ENCODE measurements around the gene PYGM.

The PYGM gene

GRCh38 chr11:64735725-64736259, 24.0 kb downstream of the PYGM start:
- no peak for DNase-seq (ENCODE audit: low read depth in 2 of 2)

DNA sequence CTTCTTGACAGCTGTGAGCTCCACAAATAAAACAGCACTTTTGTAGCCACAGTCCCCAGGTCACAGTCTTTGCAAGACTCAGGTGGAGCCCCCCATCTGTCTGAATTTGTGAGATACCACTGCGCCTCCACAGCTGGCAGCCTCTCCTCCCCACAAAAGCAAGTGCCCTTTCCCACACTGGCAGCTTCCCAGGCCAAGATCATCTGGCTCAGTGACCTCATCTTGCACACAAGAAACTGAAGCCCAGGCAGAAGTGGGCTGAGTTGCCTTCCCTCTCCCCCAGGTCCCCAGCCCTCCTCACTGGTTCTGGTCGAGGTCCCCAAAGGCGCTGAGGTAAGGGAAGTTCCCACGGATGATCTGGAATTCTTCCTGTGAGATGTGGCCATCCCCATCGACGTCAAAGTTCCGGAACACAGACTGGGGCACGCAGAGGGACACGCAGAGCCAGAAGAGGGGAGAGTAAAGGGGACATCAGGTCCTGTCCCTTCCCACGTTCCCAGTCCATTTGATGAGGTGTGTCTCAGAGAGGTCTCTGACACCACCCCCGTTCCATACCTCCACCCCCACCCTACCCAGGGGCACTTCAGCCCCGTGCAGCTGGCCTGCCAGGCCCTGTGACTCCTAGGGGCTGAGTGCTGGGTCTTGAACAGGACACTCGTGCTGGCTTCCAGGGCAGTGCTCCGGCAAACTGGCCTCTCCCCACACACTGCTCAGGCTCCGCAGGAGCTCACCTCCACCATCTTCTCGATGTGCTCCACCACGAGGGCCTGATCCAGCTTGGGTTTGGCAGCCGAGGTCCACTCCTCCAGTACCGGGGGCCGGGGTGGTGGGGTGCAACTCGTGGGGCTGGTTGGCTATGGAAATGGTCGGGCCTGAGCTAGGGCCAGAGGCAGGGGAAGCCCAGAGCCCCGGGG, 24.7 kb downstream of the PYGM start:
- no peak for DNase-seq (ENCODE audit: low read depth in 2 of 2)

GRCh38 chr11:64731601-64732000, 28.2 kb downstream of the PYGM start:
- no peak for DNase-seq (ENCODE audit: low read depth in 2 of 2)

- DNase-seq (ENCODE audit: low read depth in 2 of 2) = no peak
Measured at GRCh38 chr11:64729851-64730382, 29.9 kb downstream of the PYGM start.

GRCh38 chr11:64728757-64729365, 30.9 kb downstream of the PYGM start:
- no peak for DNase-seq (ENCODE audit: low read depth in 2 of 2)

GRCh38 chr11:64726867-64727530, 32.8 kb downstream of the PYGM start:
- DNase-seq (ENCODE audit: low read depth in 2 of 2) = no peak

DNA sequence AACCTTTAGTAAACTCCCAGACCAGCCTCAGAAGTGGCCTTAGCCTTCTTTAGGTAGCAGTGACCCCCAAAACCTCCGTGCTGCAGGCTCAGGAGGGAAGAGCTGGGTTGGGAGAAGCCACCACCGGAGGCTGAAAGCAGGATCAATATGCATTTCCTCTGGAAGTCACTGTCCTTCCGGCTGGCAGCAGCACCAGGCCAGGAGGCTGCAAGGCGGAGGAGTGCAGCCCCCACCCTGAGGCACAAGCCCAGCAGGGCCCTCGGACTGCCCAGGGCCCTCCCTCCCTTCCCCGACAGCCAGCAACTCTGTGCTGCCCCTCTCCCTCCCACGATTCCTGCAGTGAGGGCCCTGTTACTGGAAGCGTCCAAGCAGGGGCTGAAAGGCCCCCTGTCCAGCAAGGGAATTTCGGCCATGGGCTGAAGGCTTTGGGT, 33.5 kb downstream of the PYGM start:
- no peak for DNase-seq (ENCODE audit: low read depth in 2 of 2)

- DNase-seq (ENCODE audit: low read depth in 2 of 2) = no peak
Measured at GRCh38 chr11:64724863-64725532, 34.8 kb downstream of the PYGM start.

DNA sequence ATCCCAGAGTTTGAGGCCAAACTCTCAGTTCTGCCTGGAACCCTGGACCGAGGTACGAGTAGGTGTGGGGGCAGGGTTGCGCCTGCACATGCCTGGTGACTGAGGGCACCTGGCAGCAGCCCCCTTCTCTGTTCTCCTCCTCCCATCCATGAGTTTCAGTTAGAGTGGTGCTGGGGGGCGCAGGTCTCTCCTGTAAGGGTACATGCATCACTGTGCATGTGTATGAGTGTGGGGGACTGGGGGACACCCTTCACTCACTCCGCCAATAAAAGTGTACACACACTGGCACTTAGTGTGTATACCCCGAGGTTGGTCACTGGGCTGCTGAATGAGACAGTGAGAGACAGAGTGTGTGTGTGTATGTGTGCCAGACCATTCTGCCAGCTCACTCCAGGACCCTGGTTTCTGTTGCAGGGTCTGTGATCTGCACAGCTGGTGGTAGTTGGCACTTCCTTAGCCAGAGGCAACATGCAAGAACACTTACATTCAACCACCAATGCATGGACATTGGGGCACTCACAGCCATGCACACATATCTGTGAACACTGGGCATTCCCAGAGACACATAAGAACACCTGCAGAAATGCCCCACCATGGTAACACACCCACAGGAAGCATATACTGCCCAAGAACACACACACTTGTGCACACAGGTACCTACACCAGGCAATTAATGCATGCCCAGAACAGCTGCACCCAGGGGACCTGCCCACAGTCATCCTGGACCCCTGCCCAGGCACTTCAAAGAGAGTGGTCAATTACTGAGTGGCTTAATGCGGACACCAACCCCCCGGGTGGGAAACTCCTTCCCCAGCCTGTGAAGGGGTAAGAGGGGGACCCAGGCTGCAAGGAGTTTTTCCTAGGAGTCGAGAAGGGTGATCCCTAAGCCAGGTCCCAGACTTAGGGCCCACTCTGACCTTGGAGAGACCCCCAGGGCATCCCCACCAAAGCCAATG, 35.6 kb downstream of the PYGM start:
- DNase-seq (ENCODE audit: low read depth in 2 of 2) = no peak

- peak; percentile 79 for DNase-seq (ENCODE audit: low read depth in 2 of 2)
Measured at GRCh38 chr11:64723117-64723906, 36.5 kb downstream of the PYGM start, which contains the start of gene NRXN2. TSS of gene NRXN2 (minus strand) at chr11:64723197. CDS start at chr11:64713699, 9,498 bp downstream.

GRCh38 chr11:64722141-64723065, 37.4 kb downstream of the PYGM start:
- DNase-seq (ENCODE audit: low read depth in 2 of 2) = no peak

- no peak for DNase-seq (ENCODE audit: low read depth in 2 of 2)
Measured at GRCh38 chr11:64721359-64721699, 38.4 kb downstream of the PYGM start.

GRCh38 chr11:64720640-64721358, 39.0 kb downstream of the PYGM start:
- no peak for DNase-seq (ENCODE audit: low read depth in 2 of 2)

DNA sequence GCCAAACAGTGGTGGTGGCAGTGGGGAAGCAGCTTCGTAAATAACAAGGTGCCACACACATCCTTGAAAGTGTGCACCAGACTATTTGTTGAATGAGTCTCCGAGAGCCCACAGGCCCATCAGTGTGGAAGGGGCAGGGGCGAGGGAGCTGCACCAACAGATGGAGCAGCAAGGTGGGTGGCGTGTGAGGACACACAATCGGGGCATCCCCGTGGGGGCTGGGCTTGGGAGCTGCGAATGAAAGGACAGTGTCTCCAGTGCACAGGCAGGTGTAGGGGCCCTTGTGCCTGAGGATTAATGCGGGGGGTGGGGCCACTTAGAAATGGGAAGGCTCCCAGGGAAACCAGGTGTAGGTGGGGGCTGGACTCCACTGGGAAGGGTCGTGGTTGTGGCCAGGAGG, 39.6 kb downstream of the PYGM start:
- no peak for DNase-seq (ENCODE audit: low read depth in 2 of 2)

- DNase-seq (ENCODE audit: low read depth in 2 of 2) = no peak
Measured at GRCh38 chr11:64719406-64719805, 40.4 kb downstream of the PYGM start.

DNA sequence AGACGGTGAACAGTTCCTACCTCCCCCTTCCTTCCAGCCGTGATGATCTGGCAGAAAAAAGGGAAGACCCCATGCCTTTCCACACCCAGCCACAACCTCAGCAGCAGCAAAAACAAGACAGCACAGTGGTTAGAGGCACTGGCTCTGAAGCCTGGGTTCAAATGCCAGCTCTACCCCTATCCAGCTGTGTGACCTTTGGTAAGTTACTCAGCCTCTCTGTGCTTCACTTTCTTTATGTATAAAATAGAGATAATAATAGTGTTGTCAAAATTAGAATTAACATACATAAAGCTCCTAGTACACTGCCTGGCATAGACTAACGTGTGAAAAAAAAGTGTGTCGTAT, 41.0 kb downstream of the PYGM start:
- DNase-seq (ENCODE audit: low read depth in 2 of 2) = no peak

DNA sequence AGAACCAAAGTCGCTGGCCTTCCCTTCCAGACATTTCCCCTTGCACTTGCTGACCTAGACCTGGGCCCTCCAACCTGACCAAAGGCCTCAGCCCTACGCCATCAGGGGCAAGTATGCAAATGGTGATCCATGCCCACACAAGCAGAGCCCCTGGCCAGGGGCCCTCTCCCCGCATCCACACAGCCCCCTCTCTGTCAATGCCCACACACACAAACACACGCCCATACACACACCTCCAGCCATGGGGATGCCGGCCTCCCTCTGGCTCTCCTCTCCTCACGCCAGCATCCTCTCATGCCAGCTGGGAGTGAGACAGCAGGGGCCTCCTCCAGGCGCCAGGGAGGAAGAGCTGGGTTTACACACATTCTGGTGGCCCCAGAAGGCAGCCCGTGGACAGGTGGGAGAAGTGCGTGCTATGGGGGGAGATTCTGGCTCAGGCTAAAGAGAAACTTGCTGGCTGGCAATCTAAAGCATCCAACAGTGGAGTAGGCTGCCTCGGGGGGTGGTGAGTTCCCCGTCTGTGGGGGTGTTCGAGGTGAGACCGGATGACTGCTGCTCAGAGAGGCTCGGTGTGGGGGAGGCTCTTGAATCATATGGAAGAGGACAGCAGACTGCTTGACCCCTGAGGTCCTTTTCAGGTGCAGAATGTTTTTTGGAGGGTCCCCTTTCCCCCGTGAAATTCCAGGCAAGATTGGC, 41.5 kb downstream of the PYGM start:
- DNase-seq (ENCODE audit: low read depth in 2 of 2) = no peak

GRCh38 chr11:64717268-64717578, 42.6 kb downstream of the PYGM start:
- no peak for DNase-seq (ENCODE audit: low read depth in 2 of 2)
